Peyer's patch (tissue), 4 donors: ENCODE results near the gene ZNF276.

ENCODE experiments used
- POLR2A ChIP-seq, 2 donors: fragments of 450-650 bp; IDR thresholded peaks; one replicate each; pipeline ENCODE4 v1.5.1; 2017; ENCODE audit warnings: antibody characterized with exemption in 2 of 2, mild to moderate bottlenecking in 2 of 2, moderate library complexity in 2 of 2
- TF ChIP-seq, protein P1 (sequence below), 6 experiments: fragments of 450-650 bp in 4 of 6; fragments of 200-600 bp in 2 of 6; sonication (generic) in 1 of 6; IDR thresholded peaks; one replicate each; pipeline ENCODE4 v1.5.1; 2017 to 2019; ENCODE audit warnings: antibody characterized with exemption in 6 of 6, mild to moderate bottlenecking in 3 of 6, moderate library complexity in 1 of 6

- TF ChIP-seq, protein P1, sequence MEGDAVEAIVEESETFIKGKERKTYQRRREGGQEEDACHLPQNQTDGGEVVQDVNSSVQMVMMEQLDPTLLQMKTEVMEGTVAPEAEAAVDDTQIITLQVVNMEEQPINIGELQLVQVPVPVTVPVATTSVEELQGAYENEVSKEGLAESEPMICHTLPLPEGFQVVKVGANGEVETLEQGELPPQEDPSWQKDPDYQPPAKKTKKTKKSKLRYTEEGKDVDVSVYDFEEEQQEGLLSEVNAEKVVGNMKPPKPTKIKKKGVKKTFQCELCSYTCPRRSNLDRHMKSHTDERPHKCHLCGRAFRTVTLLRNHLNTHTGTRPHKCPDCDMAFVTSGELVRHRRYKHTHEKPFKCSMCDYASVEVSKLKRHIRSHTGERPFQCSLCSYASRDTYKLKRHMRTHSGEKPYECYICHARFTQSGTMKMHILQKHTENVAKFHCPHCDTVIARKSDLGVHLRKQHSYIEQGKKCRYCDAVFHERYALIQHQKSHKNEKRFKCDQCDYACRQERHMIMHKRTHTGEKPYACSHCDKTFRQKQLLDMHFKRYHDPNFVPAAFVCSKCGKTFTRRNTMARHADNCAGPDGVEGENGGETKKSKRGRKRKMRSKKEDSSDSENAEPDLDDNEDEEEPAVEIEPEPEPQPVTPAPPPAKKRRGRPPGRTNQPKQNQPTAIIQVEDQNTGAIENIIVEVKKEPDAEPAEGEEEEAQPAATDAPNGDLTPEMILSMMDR (IDR thresholded peaks at IDR 0.05) = no peak
- no peak for TF ChIP-seq POLR2A (IDR thresholded peaks at IDR 0.05)
Measured at GRCh38 chr16:89690392-89690901, 30.9 kb upstream of the ZNF276 start.
